SU-DHL-6 (cell line): ENCODE measurements around the gene XYLT1.

Experiments
- H2AFZ ChIP-seq: fragments of 200-600 bp; sonication (generic); 2 replicates; pipeline ENCODE4 v1.6.1; 2014; ENCODE audit warnings: low read depth, mild to moderate bottlenecking, moderate library complexity, mixed read lengths, antibody characterized with exemption, low read length; ENCODE audit not compliant: severe bottlenecking
- H3F3A ChIP-seq: fragments of 200-600 bp; shearing (Covaris generic); 2 replicates; pipeline ENCODE4 v1.6.0; 2016; ENCODE audit warnings: antibody characterized with exemption, mild to moderate bottlenecking; ENCODE audit not compliant: insufficient read depth
- H3K27ac ChIP-seq: fragments of 200-600 bp; sonication (generic); 2 replicates; pipeline ENCODE4 v1.5.1; 2016; ENCODE audit warnings: low read depth, mild to moderate bottlenecking, low read length, moderate library complexity, mixed read lengths
- H3K27me3 ChIP-seq: fragments of 200-600 bp; sonication (generic), shearing (Covaris generic); 2 replicates; pipeline ENCODE4 v1.6.0; 2014; ENCODE audit warnings: mild to moderate bottlenecking, low read length
- H3K36me3 ChIP-seq: fragments of 200-600 bp; sonication (generic); 2 replicates; pipeline ENCODE4 v1.6.1; 2014; ENCODE audit warnings: mild to moderate bottlenecking, low read length, mixed read lengths
- H3K4me2 ChIP-seq: fragments of 300-600, 200-600 bp; shearing (Covaris generic), sonication (generic); 2 replicates; pipeline ENCODE4 v1.6.0; 2014; ENCODE audit warnings: low read length, low read depth, mild to moderate bottlenecking; ENCODE audit not compliant: poor library complexity, severe bottlenecking
- H3K4me3 ChIP-seq: fragments of 200-600 bp; sonication (generic); 2 replicates; pipeline ENCODE4 v1.5.1; 2014; ENCODE audit warnings: antibody characterized with exemption, low read length, mild to moderate bottlenecking, mixed read lengths; ENCODE audit not compliant: insufficient read depth, poor library complexity, severe bottlenecking
- H3K79me2 ChIP-seq: fragments of 200-600 bp; sonication (generic); 2 replicates; pipeline ENCODE4 v1.6.1; 2014; ENCODE audit warnings: mild to moderate bottlenecking, low read length, moderate library complexity; ENCODE audit not compliant: insufficient read depth
- H3K9ac ChIP-seq: fragments of 200-600 bp; sonication (generic); 2 replicates; pipeline ENCODE4 v1.7.0; 2014; ENCODE audit warnings: mild to moderate bottlenecking, low read length
- H3K9me2 ChIP-seq: fragments of 200-600 bp; sonication (generic); replicated peaks from 2 replicates; pipeline ENCODE4 v1.6.1; 2014; ENCODE audit warnings: low read length; ENCODE audit not compliant: insufficient read depth
- H3K9me3 ChIP-seq: fragments of 200-600 bp; sonication (generic); 2 replicates; pipeline ENCODE4 v1.6.1; 2014; ENCODE audit warnings: low read length, mixed read lengths; ENCODE audit not compliant: insufficient read depth
- H4K20me1 ChIP-seq: fragments of 200-600 bp; sonication (generic); 2 replicates; pipeline ENCODE4 v1.6.1; 2014; ENCODE audit warnings: low read depth, mild to moderate bottlenecking, antibody characterized with exemption, low read length, moderate library complexity, mixed read lengths
- CTCF ChIP-seq: fragments of 200-600 bp; sonication (generic); IDR thresholded peaks from one replicate; pipeline ENCODE4 v1.5.1; 2017; ENCODE audit warnings: antibody characterized with exemption, mild to moderate bottlenecking, low read length, moderate library complexity; ENCODE audit not compliant: insufficient read depth, poor library complexity, severe bottlenecking
- EZH2phosphoT487 ChIP-seq: fragments of 200-600 bp; sonication (generic), shearing (Covaris generic); conservative IDR thresholded peaks from 2 replicates; pipeline ENCODE4 v1.6.1; 2018; ENCODE audit warnings: mild to moderate bottlenecking, antibody characterized with exemption, low read length, moderate library complexity, mixed read lengths

Gene XYLT1

GRCh38 chr16:17246268-17246885, 224.4 kb downstream of the XYLT1 start:
- Histone ChIP-seq H3K9ac (no peak overlapping the region), H3K4me3 (no peak overlapping the region), H4K20me1 (no peaks in the 10 kb centered on the region), H3K4me2 (no peak overlapping the region), H3K36me3 (no peaks in the 10 kb centered on the region), H3K27me3 (no peaks in the 10 kb centered on the region), H3K9me2 (no peaks in the 10 kb centered on the region), H3K27ac (no peak overlapping the region), H3K9me3 (no peaks in the 10 kb centered on the region), H2AFZ (no peak overlapping the region), H3K79me2 (peaks cover 10% of the 10 kb centered on the region; the same call in 1 of the 2 replicates), H3F3A (no peaks in the 10 kb centered on the region)
- no peak for TF ChIP-seq EZH2phosphoT487
- TF ChIP-seq CTCF: no peak

- Histone ChIP-seq H3K9me2 (no peaks in the 10 kb centered on the region), H3K9ac (no peak overlapping the region), H3K27ac (no peak overlapping the region), H3K27me3 (no peaks in the 10 kb centered on the region), H3K4me3 (no peak overlapping the region), H3K36me3 (no peaks in the 10 kb centered on the region), H3F3A (no peaks in the 10 kb centered on the region), H4K20me1 (no peaks in the 10 kb centered on the region), H3K9me3 (no peaks in the 10 kb centered on the region), H2AFZ (no peak overlapping the region), H3K79me2 (peaks cover 9% of the 10 kb centered on the region; the same call in 1 of the 2 replicates), H3K4me2 (no peak overlapping the region)
- no peak for TF ChIP-seq EZH2phosphoT487
- TF ChIP-seq CTCF: no peak
Measured at GRCh38 chr16:17245776-17246175, 225.0 kb downstream of the XYLT1 start.

GRCh38 chr16:17244872-17245551, 225.7 kb downstream of the XYLT1 start:
- no peak overlapping the region for H2AFZ ChIP-seq
- H3K9ac ChIP-seq: no peak overlapping the region
- H3K4me3 ChIP-seq: no peak overlapping the region
- H3K36me3 ChIP-seq: no peaks in the 10 kb centered on the region
- 0 out of 2 replicates have a peak, but pooled peaks cover 2% of the 10 kb centered on the region for H3K79me2 ChIP-seq
- H3K9me2 ChIP-seq: no peaks in the 10 kb centered on the region
- no peaks in the 10 kb centered on the region for H3K27me3 ChIP-seq
- no peaks in the 10 kb centered on the region for H3F3A ChIP-seq
- TF ChIP-seq CTCF (no peak), EZH2phosphoT487 (no peak)
- H3K4me2 ChIP-seq: no peak overlapping the region
- H3K27ac ChIP-seq: no peak overlapping the region
- no peaks in the 10 kb centered on the region for H4K20me1 ChIP-seq
- H3K9me3 ChIP-seq: no peaks in the 10 kb centered on the region
